HG02981 (cell line): ENCODE measurements around the gene MYO1G.

Experiments
- ATAC-seq: cut with Tn5 transposase; IDR thresholded peaks from one replicate; pipeline ENCODE4 v1.9.1; 2021; ENCODE audit warnings: mild to moderate bottlenecking, moderate library complexity; ENCODE audit not compliant: unreplicated experiment

Gene MYO1G

DNA sequence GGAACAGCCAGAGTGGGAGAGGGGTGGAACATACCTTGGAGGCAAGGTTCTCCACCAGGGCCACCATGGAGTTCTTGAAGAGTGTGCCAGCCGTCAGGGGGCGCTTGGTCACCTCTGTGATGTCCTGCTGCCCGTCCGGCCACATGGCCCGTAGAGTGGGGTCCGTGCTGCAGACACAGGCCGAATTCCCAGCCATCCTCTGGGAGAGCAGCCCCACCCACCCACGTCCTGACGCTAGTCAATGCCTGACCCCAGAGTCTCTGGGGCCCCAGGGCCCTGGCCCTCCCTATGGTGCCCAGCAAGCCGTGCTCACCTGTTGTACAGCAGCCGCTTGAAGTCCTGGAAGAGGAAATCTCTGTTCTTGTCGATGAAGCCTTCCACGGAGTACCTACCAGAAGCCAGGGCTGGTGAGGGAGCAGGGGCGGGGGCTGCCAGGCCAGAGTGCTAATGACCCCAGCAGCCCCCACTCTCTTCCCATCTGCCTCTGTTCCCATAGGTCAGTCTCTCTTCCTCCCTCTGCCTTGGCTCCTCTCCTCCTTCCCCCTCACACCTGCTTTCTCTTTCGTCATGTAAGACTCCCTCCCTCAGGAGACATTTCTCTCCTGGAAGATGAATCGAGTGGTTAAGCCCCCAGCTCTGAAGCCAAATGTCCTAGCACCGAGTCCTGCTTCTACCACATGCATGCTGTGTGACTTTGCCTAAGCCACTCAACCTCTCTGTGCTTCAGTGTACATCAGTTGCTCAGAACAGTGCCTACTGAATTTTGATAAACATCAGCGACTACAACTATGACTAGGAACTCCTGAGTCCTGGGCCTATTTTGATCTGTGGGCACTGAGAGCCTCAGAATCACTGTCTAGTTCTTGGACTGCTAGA lies 11.0 kb downstream of the MYO1G start:
- no peak for ATAC-seq

DNA sequence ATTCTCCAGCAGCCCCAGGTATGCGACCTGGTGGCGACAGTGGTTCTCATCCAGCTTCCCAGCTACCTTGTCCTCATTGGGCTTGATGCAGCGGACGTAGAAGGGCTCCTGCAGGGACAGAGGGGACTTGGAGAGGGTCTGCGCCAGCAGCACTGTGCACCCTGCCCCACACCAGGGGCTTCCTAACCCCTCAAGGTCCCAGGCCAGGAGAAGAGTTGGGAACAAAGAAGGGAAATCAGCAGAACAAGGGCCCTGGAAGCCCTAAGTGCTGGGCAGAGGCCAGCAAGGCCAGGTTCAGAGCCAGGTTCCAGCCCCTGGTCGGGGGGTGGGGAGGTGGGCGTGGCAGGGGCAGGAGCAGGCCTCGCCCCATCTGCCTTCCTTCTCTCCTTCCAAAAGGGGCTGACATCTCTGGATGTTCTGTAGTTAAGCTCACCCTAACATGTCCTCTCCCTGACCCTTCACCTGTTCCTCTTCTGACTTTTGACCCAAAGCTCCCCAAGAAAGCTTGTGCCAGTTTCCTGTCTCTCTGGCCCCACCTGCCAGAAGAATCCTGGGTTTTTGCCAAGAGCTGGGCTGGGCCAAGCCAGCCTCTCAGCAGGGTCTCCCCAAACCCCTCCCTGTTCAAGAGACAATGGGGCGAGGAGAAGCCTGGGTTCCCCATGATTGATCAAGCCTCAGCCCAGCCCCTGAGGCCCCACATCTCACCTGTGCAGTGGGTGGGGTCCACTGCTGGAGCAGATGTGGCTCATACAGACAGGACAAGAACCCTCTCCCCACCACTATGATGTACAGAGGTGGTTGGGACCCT lies 11.9 kb downstream of the MYO1G start:
- ATAC-seq, result no peak

DNA sequence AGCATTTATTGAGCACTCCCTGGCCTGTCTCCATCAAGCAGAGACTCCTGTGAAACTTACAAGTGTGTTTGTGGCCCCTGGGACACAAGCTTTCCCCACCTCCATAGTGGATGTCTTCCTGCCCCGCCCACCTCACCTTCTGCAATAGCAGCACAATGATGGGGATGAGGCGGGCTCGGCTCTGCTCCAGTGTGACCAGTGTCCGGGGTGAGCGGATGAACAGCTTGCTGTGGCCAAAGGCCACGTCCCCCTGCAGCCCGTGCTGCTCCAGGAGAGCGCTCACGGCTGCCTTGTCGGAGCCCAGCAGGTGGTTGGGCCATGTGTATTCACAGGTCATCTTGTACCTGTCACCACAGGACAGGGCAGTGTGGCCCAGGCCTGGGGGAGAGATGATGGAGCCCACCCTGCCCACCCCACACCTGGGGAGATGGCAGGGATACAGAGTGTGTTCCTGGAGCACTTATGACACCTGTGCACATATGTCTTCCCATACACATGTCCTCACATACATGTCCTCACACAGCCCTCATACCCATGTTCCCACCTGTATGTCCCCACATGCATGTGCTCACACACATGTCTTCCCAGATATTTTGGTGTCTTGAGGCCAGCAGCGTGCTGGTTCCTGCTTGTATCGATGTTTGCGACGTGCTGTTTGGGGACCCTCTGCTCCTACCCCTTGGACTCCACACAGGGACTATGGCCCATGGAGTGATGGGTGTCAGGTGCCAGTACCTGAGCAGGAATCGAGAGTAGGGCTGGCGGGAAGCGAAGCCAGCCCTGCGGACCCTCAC lies 12.7 kb downstream of the MYO1G start:
- no peak for ATAC-seq

DNA sequence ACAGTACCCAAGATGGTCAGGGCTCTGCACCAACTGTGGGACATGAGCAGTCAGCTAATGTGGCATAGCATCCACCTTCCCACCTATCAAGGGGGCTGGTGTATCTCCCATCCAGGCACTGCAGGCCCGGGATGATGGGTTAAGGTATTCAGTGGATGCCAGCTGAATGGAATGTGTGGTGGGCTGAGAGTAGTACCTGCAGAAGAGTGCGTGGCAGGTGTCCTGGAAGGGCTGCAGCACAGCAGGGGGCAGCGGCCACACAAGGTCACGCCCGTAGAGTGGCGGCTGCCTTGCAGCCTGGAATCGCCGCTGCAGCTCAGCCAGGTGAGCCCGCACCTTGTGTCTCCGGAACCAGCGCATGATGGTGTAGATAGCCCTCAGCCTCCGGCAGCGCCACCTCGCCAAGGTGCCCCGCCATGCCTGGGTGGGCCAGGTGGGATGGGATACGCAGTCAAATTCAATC lies 13.3 kb downstream of the MYO1G start:
- no peak for ATAC-seq

DNA sequence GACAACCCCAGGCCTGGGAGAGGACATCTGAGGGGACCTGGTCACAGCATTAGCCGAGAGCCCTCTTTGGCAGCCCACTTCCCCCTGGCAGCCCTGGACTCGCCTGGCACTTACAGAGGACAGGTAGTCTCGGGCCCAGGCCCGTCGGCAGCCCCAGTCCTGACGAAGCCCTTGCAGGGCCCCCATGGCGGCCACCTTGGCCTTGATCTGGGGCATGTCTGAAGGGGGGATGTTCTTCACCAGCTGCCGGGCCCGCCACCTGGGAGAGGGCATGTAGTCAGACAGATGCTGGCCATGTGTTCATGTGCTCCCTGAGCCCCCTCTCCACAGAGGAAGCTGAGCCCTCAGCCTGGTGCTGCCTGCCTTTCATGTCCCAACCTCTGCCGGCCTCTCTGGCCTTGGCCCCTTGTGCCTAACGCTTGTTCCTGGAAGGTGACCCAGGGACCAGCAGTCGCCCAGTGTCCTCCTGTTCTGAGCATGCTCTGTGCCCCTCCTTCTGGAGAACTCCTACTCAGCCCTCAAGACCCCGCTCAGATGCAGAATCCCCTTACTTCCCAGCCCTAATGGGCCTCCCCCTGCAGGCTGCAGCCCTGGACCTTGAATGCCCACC lies 13.9 kb downstream of the MYO1G start:
- no peak for ATAC-seq

DNA sequence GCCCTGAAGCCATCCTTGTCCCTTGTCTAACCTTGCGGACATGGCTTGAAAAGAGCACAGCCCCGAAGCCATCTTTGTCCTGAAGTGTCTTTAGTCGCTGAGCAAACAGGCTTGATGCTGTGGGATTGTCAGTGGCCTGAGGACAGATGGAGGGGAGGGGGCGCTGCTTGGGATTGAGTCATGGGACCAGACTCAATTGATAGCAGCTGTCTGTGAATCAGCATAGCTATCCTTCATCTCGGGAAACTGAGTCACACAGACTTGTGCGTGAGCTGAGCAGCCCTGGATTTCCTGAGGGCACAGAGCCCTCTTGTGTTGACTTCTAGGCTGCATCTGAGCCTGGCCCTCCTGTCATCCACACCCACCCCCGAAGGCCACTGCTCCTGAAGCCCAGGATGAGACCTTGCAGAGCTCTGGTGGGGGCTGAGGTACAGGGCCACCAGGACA lies 14.4 kb downstream of the MYO1G start:
- ATAC-seq, result no peak

DNA sequence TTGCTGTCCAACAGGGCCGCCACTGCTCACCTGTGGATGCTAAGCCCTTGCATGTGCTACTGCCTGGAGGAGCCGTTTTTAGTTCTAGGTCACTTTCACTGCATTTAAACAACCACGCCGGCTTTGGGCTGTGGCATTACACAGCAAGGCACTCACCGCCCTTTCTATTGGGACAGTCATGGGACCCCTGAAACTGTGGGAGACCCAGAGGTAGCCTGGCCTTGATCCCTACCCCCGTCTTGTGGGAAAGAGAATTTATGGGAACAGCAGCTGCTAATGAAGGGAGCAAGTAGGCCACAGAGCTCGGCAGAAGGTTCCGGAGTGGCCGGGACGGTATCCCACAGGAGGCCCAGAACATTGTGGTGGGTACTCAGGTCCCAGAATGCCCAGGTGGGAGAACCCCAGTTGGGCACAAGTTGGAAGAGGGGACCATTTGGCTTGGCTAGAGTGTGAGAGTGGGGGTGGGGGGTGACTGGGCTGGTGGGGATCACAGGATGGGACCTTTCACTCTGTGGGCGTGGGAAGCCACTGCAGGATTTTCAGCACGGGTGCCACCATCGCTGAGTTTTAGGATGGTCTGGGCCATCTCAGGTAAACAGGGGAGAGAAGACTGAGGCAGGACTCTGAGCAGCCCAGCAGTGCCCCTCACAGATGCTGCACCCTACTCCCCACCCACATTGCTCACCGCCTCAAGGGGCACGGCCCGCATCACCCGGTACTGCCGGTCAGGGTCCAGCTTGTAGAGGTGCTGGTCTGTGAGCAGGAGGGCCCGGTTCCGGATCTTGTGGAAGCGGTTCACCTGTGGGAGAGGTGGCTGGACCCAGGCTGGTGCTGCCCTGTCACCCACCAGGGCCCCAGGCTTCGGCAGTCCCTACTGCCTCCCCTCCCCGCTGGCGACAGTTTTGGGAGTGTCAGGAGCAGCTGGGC lies 15.2 kb downstream of the MYO1G start:
- ATAC-seq, result no peak

DNA sequence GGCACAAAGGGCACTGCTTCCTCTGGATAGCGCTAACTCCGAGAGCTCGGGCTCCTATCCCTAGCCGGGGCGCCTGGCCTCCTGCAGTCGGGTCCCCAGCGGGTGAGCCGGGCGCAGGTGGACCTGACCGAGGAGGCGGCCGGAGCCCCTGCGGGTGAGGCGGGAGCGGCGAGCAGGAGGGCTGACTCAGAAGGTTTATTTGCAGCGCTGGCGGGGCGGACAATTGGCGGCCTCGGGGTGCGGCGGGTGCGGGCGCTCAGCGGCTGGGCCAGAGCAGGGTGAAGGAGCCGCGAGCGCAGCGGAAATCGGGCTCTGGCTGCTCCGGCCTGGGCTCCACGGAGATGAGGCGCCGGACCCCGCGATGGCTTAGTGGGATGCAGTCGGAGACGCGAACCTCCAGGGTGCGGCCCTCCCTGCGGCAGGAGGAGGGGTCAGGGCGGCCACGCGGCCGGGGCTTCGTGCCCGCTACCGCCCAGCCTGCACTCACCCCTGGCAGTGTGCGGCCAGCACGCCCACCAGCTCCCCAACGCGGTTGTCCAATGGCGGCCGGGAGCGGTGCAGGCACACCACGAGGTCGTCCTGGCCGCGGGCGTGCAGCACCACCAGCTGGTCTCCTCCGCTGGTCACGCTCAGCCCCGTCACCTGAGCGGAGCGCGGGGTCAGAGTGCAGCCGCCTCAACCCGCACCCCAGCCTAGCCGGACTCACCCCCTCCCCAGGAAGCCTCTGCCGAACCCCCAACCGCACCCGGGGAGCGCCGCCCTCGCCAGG lies 16.1 kb downstream of the MYO1G start:
- ATAC-seq, result no peak

DNA sequence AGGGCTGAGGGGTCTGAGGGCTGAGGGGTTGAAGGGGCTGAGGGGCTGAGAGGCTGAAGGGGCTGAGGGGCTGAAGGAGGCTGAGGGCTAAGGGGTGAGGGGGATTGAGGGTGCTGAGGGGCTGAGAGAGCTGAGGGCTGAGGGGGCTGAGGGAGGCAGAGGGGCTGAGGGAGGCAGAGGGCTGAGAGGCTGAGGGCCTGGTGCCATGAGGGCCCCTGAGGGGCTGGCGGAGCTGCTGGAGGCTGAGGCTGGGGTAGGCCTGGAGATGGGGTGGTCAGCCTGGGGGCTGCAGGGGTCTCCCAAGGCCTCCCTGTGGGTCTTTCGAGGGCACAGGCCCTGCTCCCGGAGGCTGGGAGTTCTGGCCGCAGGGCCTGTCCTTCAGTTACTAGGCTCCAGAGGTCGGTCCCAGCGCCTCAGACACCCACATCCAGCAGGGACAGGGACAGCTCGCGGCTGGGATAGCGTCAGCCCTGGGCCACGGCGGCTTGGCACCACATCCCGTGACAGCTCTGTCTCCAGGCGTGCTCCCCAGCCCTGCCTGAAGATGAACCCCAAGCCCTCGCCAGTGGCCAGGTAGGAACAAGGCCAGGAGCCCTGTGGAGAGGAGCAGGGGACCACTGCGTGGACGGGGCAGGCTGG lies 16.9 kb downstream of the MYO1G start:
- ATAC-seq, result no peak

DNA sequence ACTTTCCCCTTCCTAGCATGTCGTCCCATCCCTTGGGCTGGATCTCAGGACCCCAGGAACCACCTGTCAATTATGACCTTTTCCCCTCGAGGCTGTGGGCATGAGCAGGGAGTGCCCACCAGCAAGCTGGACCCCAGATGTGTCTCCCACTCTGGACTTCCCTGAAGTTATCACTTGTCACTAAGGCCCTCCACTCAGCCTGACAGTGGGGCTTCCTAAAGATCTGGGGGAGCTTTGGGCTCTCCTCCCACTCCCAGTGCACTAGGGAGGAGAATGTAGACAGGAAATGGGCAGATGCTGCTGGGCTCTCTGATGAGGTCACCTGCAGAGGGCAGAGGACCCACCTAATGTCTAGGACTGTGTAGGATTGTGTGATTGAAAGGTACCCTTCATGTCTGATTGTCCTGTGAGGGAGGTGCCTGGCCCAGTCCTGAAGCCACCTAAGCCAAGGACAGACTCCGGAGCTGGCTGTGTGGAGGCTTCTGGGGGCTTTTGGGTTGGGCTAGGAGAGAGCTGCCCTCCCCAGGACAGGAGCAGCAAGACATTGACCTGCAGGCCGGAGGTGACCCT lies 18.7 kb downstream of the MYO1G start:
- no peak for ATAC-seq

DNA sequence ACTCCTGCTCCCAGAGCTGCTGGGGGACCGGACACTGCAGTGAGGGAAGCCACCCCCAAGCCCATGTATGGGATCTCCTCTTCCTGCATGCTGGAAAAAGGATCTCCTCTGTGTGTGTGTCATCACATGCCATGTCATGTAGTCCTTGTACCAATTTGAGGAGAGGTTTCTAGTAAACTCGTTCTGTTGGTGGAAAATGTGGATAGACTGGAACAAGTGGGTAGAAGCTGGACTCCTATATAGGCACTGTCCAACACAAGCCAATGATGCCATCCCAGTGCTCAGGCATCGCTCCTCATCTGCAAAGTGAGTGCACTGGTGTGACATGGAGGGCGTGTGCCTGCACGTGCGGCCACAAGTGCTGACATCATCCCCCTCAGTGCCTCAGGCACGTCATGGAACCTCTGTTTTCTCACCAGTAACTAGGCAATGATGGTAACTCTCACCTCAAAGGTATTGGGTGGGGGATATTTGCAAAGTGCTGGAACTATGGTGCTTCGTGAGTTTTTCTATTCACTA lies 19.3 kb downstream of the MYO1G start:
- no peak for ATAC-seq

DNA sequence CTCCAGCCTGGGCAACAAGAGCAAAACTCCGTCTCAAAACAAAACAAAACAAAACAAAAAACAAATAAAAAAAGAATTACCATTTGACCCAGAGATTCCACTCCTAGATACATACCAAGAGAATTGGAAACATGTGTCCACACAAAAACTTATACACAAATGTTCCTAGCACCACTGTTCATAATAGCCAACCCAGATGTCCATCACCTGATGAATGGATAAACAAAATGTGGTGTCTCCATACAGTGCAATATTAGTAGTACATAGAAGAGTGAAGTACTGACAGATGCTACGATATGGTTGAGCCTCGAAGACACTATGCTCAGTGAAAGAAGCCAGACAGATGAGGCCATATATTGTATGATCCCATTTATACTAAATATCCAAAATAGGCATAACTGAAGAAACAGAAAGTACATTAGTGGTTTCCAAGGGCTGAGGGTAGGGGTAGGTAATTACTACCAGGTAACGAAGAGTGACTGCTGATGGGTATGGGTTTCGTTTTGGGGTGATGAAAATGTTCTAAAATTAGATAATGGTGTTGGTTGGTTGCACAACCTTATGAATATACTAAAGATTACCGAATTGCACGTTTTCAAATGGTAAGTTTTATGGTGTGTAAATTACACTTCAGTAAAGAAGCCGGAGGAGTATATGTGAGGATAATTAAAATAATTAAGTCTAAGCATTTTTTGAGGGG lies 20.0 kb downstream of the MYO1G start:
- no peak for ATAC-seq

DNA sequence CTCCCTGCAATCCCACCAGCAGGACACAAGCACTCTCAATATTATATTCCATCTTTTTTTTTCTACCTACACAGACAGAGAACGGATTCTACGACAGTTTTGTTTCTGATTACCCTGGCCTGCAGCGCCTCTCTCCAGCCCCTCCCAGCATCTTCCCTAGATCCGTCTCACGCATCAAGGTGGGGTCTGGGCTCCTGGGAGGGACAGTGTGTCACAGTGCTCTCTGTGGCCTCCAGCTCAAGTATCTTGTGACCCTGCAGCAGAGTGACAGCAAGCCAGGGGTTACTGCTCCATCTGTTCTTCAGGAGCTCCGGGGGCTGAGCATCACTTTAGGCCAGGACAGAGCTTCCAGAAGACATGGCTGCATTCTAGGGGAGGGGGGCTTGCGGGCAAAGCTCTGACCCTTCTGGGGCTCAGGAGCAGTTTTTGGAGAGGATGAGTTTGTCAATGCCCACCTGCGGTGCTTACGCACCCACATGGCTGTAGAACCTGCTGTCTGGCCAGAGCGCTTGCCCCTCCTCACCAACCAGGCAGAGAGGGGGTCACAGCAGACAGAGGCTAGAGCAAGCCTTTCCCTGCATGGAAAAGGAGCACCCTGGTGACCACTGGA lies 22.6 kb downstream of the MYO1G start:
- ATAC-seq, result no peak

DNA sequence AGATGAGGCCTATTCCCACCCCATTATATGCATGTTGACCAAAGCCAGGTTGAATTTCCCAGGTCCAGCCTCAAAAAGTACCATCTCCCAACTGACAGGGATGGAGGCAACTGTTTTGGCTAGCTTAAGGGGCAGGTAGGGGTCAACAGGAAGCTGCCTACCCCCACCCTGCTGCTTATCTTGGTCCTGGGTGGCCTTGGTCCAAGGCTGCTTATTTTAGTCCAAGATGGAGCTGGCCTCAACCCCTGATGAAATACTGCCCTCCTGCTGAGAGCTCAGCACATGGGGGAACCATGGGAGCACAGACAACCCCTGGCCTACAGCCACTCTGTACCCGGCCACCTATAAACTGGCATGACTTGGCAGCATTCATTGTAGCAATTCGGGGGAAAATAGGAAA lies 23.1 kb downstream of the MYO1G start:
- no peak for ATAC-seq

DNA sequence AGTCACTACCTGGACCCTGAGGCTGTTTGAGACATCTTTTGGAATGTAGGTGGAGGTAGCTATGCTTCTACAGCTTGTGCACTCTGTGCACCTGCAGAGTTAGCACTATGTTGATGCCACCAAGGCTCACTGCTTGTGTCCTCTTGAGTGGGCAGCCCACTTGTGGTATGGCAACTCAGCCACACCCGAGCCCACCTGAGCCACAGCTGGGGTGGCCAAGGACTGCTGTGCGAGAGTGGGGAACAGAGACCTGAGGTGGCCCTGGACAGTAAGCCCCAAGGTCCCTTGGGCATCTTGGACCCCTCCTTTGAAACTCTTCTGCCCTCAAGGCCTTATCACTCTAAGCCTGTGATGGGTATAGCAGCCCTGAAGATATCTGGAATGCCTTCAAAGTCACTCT lies 25.7 kb downstream of the MYO1G start:
- no peak for ATAC-seq

DNA sequence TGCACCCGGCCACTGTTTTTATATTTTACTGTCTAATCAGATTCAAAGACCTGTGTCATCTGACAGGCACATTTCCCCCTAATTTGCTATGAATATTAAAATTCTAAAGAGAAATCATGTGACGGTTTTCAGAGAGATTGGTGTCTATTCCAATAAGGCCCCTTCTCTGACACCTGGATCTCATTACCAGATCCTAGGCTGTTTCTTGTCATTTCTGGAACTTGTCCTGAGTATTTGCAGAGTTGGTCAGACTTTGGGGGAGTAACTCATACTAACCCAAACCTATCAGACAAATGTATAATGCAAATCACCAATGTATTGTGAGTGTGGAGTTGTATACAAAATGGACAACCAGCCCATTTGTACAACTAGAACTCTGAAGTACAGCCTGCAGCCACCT lies 29.5 kb downstream of the MYO1G start:
- ATAC-seq, result no peak

DNA sequence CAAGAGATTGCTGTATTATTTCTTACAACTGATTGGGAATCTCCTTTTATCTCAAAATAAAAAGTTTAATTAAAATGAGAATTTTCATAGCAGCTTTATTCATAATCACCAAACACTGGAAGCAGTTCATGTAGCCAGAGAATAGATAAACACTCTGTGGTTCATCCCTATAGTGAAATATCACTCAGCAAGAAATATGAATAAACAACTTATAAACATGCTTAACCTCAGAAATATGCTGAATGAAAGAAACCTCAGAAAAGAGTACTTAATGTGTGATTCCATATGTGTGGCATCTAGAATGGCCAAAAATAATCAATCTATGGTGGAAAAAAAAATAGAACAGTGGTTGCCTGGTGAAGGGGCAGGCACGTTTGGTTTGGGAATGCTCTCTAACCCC lies 33.3 kb downstream of the MYO1G start:
- ATAC-seq, result no peak
